ENCODE measurements around the gene EXOC8. TPM values are rescaled to one million over a fixed set of nuclear protein-coding genes. Genes with fewer than 3 reads are reported as not detected.

The EXOC8 gene
- total and polyA plus RNA-seq, 2 donors (not counting 3 experiments of a cell fraction or from before 2014, with no cell fraction given) = 2.8 to 13.2 TPM

DNA sequence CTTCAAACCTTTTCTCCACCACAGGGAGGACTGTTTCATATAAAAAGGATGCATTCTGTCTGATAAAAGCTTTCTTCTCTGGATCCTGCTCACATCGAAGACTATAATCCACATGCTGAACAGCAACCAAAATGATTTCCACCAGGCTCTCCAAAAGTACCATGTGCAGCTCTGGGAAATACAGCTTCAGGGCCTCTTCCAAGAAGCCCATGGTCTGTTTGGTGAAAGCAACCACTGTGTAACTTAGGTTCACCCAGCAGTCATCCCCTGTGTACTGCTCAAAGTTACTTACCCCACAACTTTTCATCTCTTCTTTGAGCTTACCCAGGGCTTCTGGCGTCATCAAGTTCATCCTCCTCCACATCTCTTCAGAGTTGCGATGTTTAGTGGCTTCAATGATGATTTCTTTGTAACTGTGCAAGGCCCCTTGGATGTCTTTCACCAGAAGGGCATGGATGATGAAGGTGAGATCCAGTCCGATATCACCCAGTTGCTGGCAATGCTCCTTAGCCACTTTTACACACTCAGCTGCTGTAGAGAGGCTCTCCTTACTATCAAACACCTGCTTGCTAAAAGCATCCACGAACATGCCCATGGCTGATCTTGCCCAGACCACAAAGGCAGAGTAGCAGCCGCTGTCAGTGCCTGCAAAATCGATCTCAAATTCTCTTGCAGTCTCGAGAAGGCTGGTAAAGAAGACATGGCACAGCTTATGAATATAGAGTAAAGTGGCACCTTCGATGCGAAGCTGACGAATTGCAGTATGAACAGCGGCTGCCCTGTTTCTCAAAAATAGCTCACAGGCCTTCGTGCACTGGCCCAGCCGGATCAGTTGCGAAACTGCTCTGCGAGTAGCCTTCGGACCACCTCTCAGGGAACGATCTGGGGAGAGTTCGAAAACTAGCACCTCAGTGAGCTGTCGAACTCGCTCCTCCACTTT lies 1.7 kb downstream of the EXOC8 start:
- CTCF ChIA-PET = interaction anchor here (1.1 to 1.4 kb wide), 3 partner anchors 12 to 21 kb away, joined by 3 to 4 read pairs (median 4); no protein-coding TSS in a partner anchor
- BruUV-seq (replicated peaks) = no TSS peak
- Histone ChIP-seq H3K9ac (replicated peaks; ENCODE audit: extremely low read depth, insufficient read depth, low read length) (peak overlapping the region; percentile 93), H3K27me3 (ENCODE audit: control insufficient read depth in 2 of 2, insufficient read depth in 2 of 2, low read length in 2 of 2) (no peaks in the 10 kb centered on the region), H4K20me1 (replicated peaks; ENCODE audit: control insufficient read depth, extremely low read depth, insufficient read depth, low read length) (peaks cover 4% of the 10 kb centered on the region), H3K36me3 (ENCODE audit: control insufficient read depth in 2 of 2, extremely low read depth in 1 of 2, insufficient read depth in 2 of 2, low read length in 2 of 2) (no peaks in the 10 kb centered on the region), H2AFZ (ENCODE audit: low read depth, low read length) (no peak overlapping the region), H3K4me2 (ENCODE audit: insufficient read depth, low read length) (peak overlapping the region; percentile 82), H3K79me2 (ENCODE audit: control insufficient read depth, insufficient read depth, low read length) (peaks cover 74% of the 10 kb centered on the region), H3K27ac (ENCODE audit: insufficient read depth, low read depth, low read length) (no peak overlapping the region), H3K9me3 (replicated peaks; ENCODE audit: control insufficient read depth, insufficient read depth, low read length) (no peaks in the 10 kb centered on the region), H3K4me1 (ENCODE audit: control insufficient read depth, extremely low read depth, insufficient read depth, low read length) (peaks cover 47% of the 10 kb centered on the region), H3K4me3 (replicated peaks in 1 of 3; ENCODE audit: insufficient read depth in 1 of 3, low read depth in 1 of 3, low read length in 3 of 3) (peak overlapping the region; percentile 14 to 89 (median 70)), H3K9me1 (replicated peaks; ENCODE audit: control insufficient read depth, extremely low read depth, insufficient read depth, low read length) (no peaks in the 10 kb centered on the region)
- TF ChIP-seq MYC (IDR thresholded peaks at IDR 0.05; ENCODE audit: low read depth, low read length) = no peak
- no peak for TF ChIP-seq FOS (IDR thresholded peaks at IDR 0.05; ENCODE audit: borderline replicate concordance, insufficient read depth, low read length)
- TF ChIP-seq, protein P1, sequence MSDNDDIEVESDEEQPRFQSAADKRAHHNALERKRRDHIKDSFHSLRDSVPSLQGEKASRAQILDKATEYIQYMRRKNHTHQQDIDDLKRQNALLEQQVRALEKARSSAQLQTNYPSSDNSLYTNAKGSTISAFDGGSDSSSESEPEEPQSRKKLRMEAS (IDR thresholded peaks at IDR 0.05; ENCODE audit: insufficient read depth, insufficient read length) = no peak
- TF ChIP-seq GATA2 (IDR thresholded peaks at IDR 0.05; ENCODE audit: insufficient read depth, insufficient read length, low read depth, low read length) = no peak
- no peak for TF ChIP-seq JUN (IDR thresholded peaks at IDR 0.05; ENCODE audit: borderline replicate concordance, insufficient read depth, insufficient read length, low read depth)
- no peak for TF ChIP-seq EZH2 (IDR thresholded peaks at IDR 0.05; ENCODE audit: borderline replicate concordance, low read depth, low read length, severe bottlenecking)
- no peak for TF ChIP-seq POLR2A (IDR thresholded peaks at IDR 0.05; ENCODE audit: low read depth, low read length)
- TF ChIP-seq POLR2AphosphoS5 (IDR thresholded peaks at IDR 0.05; ENCODE audit: insufficient read depth, low read depth, low read length) = no peak
- TF ChIP-seq CTCF (IDR thresholded peaks at IDR 0.05; ENCODE audit: extremely low read depth in 1 of 2, insufficient read depth in 1 of 2, low read depth in 1 of 2, low read length in 2 of 2) = no peak
- dilution Hi-C loops (cut with MboI; ENCODE audit: extremely low pct_ligation_motif_present, low sequenced_read_pairs) = no loop called here
- no peak for FAIRE-seq
- intact Hi-C loops (cut with micrococcal nuclease) = loop anchor here (2.0 to 10.0 kb wide), 4 partner anchors 19 to 359 kb away; partner anchors contain the start of genes ARV1 and TTC13
- POLR2A ChIA-PET = no interaction called here
- DNase-seq (ENCODE audit: low read depth, low spot score) = no peak

All from endothelial cell of umbilical vein (primary cell).